GM19239 (cell line): ENCODE data around the gene CTNND2.
A peak's percentile ranks its signal among the peaks of the same experiment; 100 is the strongest.
"Not testable (repeated sequence)": the region's sequence is repeated elsewhere in the genome, so short reads cannot be mapped to it uniquely, and the experiment has no call there.

Experiments
- DNase-seq: peaks from one replicate; pipeline ENCODE4 v3.0.0; 2011; ENCODE audit warnings: low spot score; ENCODE audit not compliant: insufficient read length
- FAIRE-seq: peaks from 2 replicates; lab custom pipeline; 2011; peaks lifted over from hg19 to GRCh38; lab: Jason Lieb, UNC

CTNND2 gene

DNA sequence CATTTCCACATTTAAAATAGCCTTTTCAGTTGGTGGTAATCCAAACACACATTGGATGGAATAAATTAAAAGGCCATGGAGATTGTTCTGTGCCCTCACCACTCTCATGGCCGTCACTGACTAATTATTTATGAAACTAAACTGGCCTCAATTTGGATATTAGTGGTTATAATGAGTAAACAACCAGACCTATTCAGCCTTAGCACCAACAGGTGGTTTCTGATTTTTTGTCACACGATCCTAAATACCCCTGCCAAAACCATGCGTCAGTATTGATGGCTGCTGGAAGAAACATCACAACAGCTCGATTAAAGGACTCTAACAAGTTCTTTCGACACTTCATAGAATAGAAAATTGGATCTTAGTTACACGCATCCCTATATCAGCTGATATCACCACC, 867.2 kb downstream of the CTNND2 start:
- FAIRE-seq = no peak
- no peak for DNase-seq

DNA sequence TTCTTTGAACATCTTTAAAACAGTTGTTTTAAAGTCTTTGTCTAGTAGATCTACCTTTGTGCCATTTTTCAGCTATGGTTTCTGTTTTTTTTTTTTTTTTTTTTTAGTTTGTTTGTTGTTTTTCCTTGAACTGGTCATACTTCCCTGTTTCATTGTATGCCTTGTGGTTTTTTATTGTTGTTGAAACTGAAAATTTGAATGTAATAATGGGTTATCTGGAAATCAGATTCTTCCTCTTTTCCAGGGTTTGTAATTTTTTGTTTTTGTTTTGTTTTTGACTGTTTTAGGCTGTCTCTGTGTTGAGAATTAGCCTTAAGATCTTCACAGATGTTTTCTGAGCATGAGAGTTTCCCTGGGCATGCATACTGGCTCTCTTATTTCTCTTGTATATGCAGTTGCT, 873.6 kb downstream of the CTNND2 start:
- DNase-seq (no peak), FAIRE-seq (no peak)

DNA sequence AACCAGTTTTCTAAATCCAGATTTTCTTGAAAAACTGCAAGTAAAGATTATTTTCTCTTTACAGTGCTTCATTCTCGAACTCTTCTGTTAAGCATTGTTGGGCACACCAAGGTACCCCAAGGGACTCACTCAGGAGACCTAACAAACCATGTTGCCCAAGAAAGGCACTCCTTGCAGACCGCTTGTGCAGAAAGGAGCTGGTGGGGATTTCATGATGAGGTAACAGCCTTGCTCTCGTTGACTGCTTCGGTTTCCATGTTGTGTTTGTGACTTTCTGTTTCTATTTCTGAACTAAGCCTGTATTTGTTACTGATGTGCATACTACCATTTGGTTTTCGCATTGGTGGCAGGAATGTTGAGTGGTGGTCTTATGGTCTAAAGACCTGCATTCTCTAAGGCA, 876.6 kb downstream of the CTNND2 start:
- peak; percentile 63 for FAIRE-seq
- DNase-seq = no peak

DNA sequence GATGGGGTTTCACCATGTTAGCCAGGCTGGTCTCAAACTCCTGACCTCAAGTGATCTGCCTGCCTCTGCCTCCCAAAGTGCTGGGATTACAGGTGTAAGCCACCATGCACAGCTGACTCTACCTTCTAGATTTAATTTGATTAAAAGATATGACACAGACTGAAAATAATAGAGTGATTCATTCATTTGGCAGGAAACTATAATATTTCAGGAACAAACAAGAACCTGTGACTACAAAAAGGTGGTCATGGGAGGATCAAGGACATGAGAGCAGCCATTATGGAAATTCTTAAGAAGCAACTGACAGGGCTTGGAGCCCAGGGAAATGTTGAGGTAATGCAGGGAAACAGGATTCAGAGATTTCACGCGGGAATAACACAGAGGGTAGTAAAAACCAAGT, 877.7 kb downstream of the CTNND2 start:
- DNase-seq (no peak), FAIRE-seq (no peak)

DNA sequence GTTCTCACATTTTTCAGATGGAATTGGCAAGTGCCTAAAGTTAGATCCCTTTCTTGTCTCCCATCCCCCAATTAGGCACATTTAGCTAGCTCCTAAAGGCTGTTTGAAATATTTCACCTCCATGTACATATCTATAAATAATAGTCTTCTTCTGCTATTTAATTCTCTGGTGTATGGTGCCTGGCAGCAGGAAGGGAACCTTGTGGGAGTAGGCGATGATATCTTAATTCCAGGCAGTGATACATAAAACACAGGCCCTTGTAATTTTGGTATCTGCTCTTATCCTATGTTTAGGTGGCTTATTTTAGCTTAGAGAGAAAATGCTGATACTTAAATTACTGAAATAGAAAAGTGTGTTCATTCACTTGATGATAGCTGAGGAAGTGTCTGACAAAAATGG, 880.3 kb downstream of the CTNND2 start:
- no peak for FAIRE-seq

DNA sequence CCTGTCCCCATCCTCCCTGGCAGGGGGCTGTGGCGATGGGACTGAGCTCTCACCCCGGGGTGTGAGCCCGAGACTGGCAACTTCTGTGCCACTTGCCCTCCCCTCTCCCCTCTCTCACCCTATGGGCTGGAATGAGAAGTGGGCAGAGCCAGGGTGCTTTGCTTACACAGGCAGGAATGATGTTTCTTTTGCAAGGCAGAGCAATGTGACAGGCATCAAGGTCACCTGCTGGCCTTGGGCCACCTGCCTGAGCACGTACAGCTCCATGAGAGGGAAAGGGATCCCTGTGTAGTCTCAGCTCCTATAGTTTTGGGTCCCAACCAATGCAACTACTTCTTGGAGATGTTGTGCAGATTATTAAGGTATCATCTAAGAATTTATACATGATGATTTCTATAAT, 890.5 kb downstream of the CTNND2 start:
- no peak for DNase-seq
- no peak for FAIRE-seq

More for the DNA sequence above, 880.3 kb downstream of the CTNND2 start:
- no peak for DNase-seq

DNA sequence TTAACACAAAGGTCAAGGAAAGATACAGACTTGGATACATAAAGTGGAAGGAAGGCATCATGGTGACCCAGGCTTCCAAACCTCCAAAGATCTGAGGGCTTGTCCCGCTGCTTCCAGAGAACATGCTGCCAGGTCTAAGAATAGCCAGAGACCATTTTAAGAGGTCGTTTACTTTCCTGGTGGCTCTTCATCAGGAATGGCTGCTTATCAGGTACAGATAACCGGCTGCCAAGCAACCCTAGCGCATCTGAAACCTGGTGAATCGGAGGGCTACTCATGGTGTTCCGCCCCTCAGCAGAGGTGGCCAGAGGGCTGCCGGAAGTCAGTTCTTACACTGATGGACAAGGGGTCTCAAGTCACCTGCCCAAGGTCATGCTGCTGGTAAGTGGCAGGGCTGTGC, 892.0 kb downstream of the CTNND2 start:
- DNase-seq (no peak), FAIRE-seq (no peak)

DNA sequence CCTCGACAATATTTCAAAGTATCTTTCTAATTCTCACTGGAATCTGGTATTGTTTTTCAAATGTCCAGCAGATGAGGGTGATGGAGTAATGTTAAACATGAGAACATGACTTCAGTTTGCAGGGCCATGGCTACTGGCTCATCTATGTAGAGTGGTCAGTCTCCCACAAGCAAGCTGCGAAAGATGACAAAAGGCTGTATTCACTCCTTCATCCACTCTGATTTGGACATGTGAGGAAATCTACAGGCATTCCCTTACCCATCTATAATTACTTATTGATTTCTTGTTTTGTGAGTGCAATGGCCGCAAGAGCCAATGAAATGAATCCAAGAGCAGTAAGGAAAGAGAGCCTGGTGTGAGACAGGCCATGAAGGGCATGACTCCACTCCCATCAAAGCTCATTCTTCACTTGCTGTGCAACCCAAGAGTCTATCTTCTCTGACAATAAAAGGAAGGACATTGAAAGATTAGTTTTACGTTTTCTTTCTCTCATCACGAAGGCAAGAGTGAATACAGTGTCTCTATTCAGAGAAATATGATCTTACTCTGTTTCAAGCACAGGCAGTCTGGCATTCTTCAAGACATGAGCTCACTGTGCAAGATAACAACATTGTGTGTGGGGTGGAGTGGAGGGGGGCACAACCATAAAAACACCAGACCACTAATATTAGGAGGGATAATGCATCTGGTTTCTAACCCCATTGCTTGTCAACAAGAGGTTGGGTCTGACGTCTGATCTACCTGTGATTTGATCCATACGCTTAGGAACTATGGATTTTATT, 893.6 kb downstream of the CTNND2 start:
- DNase-seq (no peak), FAIRE-seq (no peak)

DNA sequence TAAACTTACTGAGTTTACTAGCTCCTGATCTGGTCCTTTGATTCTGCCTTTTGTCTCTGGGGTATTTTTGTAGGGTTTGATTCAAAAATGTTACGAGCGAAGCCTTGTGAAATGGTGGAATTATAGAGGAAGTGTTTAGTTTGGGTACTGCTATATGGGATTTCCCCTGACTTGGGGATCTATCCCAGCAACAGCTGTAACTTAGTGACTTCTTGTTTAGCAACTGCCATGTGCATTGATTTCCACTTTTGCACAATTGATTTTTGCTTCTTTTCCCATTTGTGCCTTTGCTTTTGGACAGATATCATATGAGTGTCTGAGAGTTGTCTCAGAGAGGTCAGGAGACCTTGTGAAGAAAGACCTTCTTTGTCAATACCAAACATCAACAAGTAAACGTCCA, 894.7 kb downstream of the CTNND2 start:
- no peak for DNase-seq
- no peak for FAIRE-seq

DNA sequence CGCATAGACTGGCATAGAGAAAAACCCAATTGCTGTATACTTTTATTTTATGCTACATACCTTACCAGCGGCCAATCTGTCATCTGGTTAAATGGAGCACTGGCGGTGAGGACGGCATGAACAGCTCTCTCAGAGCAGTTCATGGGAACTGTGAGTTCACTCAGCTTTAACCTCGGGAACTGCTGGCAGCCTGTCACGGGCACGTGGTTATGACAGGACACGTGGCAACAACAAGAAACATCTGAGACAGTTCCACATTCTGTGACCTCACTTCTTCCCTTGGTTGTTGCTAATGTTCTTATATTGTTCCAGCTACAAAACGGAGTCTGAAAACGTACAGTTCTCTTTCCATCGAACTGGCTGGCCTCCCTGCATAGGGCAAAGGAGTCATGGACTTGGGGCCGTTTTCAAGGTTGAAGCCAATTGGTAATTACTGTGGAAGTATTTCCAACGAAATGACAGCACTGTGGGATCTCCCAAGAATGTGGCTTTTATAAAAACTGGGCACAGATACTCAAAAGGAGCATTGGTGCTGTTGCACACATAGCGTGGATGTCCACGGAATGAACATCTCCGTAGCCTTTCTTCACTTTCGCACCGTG, 896.9 kb downstream of the CTNND2 start:
- DNase-seq = no peak
- FAIRE-seq = no peak

DNA sequence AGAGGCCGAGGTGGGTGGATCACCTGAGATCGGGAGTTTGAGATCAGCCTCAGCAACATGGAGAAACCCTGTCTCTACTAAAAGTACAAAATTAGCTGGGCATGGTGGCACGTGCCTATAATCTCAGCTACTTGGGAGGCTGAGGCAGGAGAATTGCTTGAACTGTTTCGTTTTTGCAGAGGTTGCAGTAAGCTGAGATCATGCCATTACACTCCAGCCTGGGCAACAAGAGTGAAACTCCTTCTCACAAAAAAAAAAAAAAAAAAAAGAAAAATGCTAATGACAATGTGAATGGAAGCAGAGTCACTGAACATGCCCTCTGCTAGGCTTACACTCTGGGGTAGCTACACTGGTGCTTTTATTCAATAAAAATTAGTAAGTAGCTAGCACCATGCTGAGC, 899.7 kb downstream of the CTNND2 start:
- DNase-seq, FAIRE-seq: not testable (repeated sequence)

DNA sequence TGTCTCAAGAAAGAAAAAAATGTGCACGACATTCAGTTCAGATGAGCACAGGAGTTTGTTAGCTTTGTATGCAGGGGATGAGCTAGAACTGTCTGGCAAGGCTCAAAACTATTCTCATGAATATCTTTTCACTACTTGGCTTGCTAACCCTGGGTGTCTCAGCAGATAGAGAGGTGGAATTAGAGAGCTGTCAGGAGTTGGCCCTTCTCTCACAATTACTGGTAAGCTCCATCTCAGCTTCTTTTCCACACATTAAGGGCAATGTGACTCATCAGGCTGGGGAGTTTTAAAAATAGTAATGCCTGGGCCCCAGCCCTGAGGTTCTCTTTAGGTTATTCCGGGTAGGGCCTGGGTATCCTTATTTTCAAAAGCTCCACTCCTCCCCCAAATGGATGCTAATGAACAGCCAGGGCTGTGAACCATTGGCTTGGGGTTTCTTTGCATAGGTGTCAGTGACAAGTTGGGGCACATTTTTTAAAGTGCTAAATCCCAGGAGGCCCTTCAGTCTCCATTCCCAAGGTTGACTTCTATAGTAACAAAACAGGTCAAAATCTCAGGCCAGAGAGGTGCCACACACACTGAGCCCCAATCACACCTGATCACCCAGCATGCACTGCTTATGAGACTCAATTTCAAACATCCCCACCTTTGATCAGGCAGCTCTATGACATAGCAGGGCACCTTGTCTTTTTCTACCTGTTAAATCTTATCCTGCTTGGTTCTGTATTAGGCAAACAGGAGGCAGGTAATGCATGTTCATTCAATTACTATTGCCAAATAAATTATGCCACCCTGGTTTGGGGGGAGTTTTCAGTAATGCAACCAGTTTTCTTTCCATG, 903.5 kb downstream of the CTNND2 start:
- FAIRE-seq (no peak), DNase-seq (no peak)

DNA sequence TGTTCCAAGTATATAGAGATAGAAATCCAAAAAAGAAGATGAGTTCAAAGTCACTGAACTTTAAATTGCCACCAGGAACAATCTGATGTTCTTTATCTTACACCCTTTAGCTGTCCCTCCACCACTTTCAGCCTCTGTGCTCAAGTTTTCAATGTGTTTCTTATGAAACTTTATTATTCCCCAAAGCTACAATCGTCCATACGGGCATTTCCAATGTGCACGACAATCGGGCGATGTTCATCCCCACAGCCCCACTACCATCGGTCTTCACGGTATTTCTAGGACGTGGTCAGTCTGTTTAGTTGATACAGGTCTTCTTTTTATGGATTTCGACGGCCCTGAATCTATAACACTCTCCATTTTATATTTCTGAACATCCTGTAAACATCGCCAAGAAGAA, 904.5 kb downstream of the CTNND2 start:
- FAIRE-seq = no peak

DNA sequence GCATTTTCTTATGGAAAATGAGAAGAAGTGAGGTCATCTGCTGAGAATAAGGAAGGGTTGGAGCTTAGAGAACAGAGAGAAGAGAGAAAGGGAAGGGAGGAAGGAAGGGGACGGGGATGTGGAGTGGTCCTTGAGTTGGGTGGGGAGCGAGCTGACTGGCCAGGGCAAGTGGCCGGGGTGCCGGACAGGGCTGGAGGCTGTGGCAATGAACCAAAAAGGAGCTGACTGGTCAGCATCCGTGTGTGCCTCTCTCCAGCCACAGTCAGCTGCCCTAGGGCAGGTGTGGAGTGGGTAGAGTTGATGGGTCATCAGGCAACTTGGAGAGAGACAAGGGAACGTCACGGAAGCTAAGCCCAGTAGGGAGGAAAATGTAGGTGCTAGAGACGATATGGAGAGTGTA, 908.4 kb downstream of the CTNND2 start:
- no peak for DNase-seq
- no peak for FAIRE-seq

More for the DNA sequence above, 904.5 kb downstream of the CTNND2 start:
- DNase-seq = no peak

DNA sequence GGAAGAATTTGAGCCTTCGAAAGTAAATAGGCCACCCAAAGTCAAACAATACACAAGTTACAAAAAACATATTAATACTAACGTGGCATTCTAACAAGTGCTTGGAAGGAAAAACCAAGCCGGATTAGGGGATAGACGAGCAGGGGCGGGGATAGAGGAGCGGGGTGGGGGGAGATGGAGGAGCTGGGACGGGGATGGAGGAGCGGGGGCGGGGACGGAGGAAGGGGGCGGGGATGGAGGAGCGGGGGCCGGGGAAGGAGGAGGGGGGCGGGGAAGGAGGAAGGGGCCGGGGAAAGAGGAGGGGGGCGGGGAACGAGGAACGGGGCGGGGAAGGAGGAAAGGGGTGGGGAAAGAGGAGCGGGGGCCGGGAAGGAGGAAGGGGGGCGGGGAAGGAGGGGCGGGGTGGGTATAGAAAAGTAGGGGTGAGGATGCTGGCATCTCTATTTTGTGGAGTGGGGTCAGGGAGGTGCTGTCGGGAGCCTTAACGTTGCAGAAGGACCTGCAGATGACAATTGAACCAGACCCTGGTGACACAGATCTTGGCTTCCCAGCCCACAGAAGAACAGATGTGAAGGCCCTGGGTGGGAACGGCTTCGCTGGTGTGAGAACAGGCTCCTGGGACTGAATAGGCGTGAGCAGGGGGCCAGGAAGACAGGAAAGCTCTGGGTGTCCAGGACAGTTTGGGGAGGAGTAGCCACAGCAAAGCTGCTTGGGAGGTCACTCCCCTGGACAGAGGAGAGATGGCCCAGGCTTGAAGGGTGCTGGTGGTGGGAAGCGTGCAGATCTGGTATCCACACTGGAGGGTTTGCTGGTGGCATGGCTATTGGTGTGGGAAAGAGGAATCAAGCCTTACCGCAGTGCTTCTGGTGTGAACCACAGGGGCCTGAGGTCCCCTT, 909.9 kb downstream of the CTNND2 start:
- FAIRE-seq (no peak), DNase-seq (no peak)

DNA sequence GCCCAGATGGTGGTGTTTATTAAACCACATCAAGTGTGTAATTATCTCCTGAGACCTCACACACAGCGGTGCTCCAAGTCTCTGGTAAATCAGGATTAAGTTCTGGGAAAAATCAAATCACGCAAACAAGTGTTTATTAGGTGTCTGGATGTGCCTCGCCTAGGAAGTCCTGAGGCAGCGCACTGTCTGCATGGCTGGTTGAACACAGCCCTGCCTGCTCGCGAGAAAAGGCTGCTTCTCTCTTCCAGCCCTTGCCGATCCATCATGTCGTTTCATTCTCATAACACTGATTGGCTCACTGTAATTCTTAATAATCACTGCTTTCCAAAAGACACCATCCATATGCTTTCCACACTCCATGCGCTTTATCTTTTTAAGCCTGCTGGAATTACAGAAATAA, 913.6 kb downstream of the CTNND2 start:
- no peak for DNase-seq
- no peak for FAIRE-seq

DNA sequence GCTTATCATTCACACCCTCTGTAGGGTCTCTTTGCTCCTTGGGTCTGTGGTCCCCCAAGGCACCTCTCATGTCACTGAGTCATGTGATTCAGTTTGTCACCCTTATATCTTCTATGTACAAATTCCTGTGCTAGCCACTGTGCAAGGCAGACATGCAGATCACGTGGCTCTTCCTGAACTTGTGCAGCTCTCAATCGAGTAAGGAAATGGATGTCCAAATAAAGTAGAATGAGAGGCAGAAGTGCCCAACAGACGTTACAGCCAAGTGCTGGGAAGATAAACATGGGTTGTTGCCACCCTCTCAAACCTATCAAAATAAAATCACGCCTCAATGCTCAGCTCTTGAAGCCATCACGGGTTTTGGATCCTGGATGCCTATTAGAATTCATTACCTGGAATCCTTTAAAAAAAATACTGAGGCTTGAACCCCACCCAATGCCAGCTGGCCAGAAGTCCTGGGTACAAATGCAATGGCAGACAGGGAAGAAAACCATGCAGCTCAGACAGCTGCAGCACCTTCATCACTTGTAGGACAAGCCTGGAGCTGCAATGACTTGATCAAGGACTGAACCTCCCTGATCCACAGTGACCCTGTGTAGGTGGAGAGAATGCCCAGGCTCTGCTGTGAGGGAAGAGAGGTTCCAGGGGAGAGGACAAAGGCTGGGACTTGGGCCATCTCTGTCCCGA, 914.5 kb downstream of the CTNND2 start:
- FAIRE-seq (no peak), DNase-seq (no peak)

DNA sequence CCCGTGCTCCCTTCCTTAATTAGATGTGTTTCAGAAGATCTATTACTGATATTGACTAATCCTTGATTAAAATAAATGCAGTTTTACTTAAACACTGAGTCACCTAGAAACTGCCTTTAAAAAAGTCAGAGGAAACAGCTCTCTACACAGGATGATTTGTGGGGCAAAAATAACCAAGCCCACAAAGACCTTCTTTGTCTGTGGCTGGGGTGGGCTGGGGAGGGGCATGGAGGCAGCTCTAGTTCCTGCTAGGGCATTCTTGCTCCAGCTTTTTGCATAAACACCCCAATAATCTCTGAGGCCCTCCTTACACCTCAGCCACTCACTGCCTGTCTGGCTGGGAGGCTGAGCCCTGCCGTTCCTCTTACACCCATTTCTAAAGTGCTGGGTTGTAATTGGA, 915.6 kb downstream of the CTNND2 start:
- DNase-seq = no peak
- no peak for FAIRE-seq

DNA sequence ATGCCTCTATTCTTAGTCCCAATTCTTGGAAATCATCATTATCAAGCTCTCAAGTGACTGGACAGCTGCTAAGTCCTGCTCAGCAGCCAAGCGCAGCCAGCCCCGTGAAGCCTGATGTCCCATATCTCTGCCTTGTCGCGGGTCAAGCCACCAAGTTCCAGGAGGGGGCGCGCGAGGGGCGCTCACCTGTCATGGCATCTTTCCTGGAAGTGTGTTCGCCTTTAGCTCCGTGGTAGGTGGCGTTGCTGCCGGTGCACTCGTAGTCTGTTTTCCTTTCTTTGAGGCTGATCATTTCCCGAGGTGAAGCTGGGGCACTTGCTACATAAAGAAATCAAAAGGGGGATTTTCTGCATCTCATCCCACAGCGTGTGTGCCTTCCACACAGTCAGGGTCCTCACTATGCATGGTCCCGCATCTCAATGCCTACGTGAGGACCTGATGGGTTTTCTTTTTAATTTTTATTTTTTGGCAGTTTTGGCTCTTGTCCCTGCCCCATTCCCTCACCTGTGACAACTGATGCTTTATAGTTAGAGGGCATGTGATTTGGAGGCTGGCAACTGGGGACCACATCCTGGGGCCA, 916.2 kb downstream of the CTNND2 start:
- peak; percentile 57 for DNase-seq
- FAIRE-seq = peak; percentile 45
